ENCODE measurements around the gene BRD1.

The BRD1 gene

DNA sequence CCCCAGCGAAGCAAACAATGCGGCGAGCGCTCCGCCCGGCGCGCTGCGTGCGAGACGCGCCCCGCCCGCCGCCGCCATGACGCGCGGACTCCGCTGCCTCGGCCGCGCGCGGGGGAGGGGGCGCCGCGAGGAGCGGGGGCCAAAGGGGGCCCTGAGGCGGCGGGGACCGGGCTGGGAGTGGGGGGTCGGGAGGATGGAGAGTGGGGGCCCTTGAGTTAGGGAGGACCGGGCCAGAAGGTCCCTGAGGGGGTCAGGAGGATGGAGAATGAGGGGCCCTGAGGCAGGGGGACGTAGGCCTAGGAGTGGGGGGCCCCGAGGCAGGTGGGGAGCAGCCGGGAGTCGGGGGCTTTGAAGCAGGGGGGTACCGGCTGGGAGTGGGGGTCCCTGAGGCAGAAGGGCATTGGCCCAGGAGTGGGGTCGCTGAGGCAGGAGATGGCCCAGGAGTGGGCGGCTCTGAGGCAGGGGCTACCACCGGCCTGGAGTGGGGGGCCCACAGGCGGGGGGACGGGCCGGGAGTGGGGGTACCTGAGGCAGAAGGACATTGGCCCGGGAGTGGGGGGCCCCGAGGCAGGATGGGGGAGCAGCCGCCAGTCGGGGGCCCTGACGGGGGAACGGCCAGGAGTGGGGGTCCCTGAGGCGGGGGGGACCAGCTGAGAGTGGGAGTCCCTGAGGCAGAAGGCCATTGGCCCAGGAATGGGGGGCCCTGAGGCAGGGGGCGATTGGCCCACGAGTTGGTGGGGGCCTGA is at the start of gene BRD1:
Gene BRD1 (minus strand): TSS at position 21 of the 746 bp plus-strand sequence. CDS start 3,556 bp downstream, outside the sequence.
- peak in 38 of 42 donors; percentile 34 to 84 (median 67) for DNase-seq
- intact Hi-C loops (cut with DNase I): loop anchor here (2.0 kb wide), 1 partner anchor 25 kb away; the partner anchor contains the start of gene ZBED4

DNA sequence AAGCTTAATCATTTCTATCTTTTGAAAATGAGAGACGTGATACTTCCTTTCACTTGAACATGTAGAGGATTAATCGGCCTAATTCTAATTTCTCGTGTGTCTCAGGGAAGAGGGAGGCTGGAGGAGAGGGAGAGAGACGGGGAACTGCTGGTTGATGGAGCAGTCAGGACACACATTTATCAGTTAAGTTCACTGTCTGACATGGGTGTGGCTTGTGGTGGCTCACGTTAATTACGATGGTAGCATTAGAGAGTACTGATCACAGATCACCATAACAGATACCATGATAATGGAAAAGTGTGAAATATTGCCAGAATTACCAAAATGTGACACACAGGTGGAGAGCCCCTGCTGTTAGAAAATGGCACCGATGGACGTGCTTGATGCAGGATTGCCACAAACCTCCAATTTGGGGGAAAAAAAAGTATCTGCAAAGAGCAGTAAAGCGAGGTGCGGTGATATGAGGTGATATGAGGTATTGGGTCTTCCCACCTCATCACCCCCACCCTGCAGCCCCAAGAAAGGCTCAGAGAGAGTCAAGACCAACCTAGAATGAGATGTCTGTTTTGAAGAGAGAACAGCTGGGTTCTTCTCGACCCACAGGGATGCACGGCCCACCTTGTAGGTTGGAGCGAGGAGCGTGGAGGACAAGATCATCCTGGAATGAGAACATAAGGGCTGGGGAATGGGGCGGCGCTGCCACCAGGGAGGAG is 45.7 kb upstream of the BRD1 start:
- no peak for DNase-seq
- intact Hi-C loops (cut with DNase I): no loop called here

DNA sequence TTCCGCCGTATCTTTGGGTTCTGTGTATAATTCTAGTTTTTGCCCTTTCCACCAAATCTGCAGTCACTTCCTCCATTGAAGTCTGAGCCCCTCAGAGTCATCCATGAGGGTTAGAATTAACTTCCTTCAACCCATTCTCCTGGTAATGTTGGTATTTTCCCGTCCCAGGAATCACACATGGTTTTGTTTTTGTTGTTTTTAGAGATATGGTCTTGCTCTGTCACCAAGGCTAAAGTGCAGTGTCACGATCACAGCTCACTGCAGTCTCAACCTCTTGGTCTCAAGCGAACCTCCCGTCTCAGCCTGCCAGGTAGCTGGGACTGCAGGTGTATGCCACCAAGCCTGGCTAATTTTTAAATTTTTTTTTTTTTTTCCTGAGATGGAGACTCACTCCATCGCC is 44.7 kb upstream of the BRD1 start:
- intact Hi-C loops (cut with DNase I): no loop called here
- no peak for DNase-seq

DNA sequence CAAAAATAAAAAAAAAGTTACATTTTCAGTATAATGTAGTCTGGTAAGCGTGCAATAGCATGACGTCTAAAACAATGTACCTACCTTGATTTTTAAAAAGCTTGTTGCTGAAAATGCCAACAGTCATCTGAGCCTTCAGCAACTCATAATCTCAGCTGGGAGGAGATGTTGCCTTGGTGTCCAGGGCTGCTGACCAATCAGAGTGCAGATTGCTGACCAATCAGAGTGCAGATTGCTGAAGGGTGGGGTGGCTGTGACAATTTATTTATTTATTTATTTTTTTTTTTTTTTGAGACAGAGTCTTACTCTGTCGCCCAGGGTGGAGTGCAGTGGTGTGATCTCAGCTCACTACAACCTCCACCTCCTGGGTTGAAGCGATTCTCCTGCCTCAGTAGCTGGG is 43.8 kb upstream of the BRD1 start:
- peak in 1 of 42 donors; percentile 8 for DNase-seq
- intact Hi-C loops (cut with DNase I): no loop called here

DNA sequence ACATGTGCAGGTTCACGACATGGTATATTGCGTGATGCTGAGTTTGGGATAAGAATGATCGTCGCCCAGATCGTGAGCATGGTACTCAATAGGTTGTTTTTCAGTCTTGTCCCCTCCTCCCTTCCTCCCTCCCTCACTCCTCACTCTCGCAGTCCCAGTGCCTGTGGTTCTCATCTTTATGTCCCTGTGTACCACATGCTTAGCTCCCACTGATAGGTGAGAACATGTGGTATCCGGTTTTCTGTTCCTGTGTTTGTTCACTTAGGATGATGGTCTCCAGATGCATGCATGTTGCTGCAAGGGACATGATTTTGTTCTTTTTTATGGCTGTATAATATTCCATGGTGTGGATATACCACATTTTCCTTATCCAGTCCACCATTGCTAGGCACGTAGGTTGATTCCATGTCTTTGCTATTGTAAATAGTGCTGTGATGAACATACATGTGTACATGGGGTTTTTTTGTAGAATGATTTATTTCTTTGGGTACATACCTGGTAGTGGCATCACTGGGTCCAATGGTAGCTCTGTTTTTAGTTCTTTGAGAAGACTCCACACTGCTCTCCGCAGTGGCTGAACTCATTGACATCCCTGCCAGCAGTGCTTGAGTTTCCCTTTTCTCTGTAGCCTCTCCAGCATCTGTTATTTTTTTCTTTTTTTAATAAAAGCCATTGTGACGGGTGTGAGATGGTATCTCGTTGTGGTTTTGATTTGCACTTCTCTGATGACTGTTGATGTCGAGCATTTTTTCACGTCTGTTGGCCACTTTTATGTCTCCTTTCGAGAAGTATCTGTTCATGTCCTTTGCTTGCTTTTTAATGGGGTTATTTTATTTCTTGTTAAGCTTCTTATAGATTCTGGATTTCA is 42.4 kb upstream of the BRD1 start:
- intact Hi-C loops (cut with DNase I): loop anchor here (5.0 kb wide), 1 partner anchor 37 kb away; no protein-coding TSS in a partner anchor
- no peak for DNase-seq

DNA sequence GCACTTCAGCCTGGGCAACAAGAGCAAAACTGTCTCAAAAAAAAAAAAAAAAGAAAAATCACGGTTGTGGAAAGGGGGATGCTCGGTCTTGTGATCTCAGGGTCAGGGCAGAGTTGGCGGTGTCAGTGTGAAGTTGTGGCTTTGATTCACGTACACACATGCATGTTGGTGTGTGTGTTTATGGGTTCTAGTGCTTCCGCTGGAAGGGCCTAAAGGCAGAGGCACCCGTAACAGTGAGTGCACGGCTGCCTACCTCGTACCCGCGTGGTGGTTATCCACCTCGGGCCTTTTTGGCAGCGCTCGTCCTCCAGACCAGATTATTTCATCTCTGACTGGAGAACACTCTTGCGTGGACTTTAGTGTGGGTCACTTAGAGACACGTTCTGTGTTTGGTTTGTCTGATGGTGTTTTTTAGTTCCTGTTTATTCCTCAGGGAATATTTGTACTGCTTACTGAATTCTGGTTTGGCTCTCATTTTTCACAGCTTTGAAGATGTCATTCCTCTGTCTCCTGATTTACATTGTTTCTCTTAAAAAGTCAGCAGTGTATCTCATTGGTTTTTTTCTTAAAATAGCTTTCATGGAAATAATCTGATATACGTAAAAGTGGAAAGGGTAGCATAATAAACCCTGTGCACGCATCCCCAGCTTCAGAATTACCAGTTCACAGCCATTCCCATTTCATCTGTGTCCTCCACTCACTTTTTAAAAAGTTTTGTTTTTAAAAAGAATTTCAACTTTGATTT is 41.6 kb upstream of the BRD1 start:
- intact Hi-C loops (cut with DNase I): loop anchor here (5.0 kb wide), 1 partner anchor 38 kb away; no protein-coding TSS in a partner anchor
- peak in 2 of 42 donors; percentile 0 to 19 for DNase-seq

DNA sequence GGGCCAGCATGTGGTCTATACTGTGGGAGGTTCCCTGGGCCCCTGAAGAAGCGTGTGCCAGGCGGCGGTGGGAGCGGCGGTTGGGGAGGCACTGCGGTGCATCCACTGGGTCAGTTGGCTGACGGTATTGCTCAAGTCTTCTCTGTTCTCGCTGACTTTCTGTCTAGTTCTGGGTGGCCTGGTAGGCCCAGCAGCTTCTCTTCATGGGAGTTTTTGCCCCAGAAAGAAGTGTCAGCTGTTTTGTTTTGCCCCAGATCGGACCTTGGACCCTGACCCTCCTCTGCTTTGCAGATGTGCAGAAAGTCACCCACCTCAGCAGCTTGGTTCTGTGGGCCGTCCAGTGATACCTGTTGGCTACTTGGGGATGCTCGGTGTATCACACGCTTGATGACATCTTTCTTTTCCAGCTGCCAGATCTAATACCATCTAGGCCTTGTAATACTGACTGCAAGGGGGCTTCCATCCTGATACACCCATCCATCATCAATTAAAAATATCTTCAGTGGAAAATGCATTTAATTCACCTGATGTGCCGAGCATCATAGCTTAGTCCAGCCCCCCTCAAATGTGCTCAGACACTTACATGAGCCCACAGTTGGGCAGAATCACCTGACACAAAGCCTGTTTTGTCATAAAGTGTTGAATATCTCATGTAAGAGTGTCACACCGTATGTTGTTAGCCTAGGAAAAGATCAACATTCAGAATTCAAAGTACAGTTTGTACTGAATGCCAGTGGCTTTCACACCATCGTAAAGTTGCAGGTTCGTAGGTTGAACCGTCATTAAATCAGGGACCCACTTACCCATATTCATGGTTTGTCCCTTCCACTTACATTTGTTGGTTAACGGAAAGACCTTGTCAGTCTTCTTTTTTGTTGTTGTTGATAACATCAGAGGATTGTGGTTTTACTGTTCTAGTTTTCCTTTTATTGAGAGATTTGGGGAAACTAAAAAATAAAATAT is 39.9 kb upstream of the BRD1 start:
- DNase-seq: peak in 3 of 42 donors; percentile 0 to 22 (median 1)
- intact Hi-C loops (cut with DNase I): loop anchor here (5.0 kb wide), 1 partner anchor 40 kb away; no protein-coding TSS in a partner anchor

DNA sequence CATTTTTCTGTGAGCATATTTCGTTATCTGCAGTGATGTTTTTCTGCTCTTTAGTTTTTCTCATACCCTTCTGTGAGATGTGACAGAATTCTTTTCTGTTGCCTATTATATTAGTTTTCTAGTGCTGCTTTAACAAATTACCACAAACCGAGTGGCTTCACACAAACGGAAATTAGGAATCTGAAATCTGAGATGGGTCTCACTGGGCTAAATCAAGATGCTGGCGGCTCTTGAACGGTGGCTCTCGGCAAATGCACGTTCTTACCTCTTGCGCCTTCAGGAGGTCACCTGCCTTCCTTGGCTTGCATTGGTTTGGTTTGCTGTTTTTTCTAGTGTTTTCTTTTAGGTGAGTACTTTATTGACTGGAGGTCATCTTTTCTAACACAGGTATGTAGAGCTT is 39.0 kb upstream of the BRD1 start:
- peak in 2 of 42 donors; percentile 1 to 18 for DNase-seq

DNA sequence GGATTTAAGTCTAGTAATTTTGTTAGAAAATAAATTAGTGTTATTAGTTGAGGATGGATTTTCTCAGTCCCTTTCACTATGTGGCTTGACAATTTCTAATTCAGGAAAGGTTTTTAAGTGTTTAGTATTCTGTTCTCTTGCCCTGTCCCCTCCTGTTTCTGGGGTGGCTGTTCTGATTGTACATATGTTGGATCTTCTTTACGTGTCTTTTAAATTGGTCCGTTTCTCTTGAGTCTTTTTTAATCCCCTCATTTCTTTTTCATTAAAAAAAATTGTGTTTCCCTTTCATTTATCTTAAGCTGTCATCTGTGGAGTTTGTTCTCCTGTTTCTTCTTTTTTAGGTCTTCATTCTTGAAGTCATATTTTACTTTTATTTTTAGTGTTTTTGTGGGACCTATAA is 38.5 kb upstream of the BRD1 start:
- intact Hi-C loops (cut with DNase I): loop anchor here (5.0 kb wide), 1 partner anchor 41 kb away; no protein-coding TSS in a partner anchor
- no peak for DNase-seq

More for the DNA sequence above, 39.0 kb upstream of the BRD1 start:
- intact Hi-C loops (cut with DNase I): loop anchor here (5.0 kb wide), 1 partner anchor 41 kb away; no protein-coding TSS in a partner anchor

DNA sequence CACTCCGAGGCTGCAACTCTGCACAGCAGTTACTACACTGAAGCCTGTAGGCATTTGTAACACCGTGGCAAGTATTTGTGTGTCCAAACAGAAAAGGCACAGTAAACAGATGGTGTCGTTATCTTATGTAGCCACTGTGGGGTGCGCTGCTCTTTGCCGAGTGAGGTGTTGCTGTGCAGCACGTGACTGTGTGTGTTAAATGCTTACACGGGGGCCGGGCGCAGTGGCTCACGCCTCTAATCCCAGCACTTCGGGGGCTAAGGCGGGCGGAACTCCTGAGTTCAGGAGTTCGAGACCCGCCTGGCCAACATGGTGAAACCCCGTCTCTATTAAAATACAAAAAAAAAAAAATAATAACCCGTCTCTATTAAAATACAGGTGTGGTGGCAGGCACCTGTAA is 37.5 kb upstream of the BRD1 start:
- intact Hi-C loops (cut with DNase I): loop anchor here (5.0 kb wide), 1 partner anchor 42 kb away; no protein-coding TSS in a partner anchor
- peak in 3 of 42 donors; percentile 5 to 19 (median 12) for DNase-seq

DNA sequence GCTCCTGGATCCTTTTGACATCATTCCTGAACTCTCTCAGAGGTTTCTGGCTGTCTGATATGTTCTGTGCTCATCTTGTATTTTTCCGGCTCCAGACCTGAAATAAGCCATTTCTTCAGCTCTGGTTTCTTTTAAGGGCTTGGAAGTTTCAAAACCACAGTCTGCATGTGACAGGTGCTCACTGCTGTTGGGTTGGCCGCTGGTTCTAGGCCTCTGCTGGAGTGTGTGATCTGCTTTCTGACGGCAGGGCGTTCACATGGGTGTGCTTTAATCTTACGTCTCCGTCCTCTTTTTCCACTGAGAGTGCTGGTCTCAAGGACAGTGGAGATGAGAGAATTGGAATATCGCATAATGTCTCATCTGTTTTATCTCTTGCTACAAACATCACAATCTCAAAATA is 36.3 kb upstream of the BRD1 start:
- peak in 3 of 42 donors; percentile 2 to 4 (median 2) for DNase-seq
- intact Hi-C loops (cut with DNase I): no loop called here

DNA sequence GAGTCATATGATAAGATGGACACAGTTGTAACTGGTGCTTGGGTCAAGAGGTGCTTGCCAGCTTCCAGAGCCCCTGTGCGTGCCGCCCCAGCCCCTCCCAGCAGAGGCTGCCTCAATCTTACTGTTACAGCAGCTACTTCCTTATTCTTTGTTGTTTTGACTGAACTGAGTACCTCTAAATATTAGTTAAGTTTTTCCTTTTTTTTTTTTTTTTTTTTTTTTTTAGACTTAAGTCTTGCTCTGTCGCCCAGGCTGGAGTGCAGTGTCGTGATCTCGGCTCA is 34.8 kb upstream of the BRD1 start:
- peak in 1 of 42 donors; percentile 1 for DNase-seq
- intact Hi-C loops (cut with DNase I): no loop called here

DNA sequence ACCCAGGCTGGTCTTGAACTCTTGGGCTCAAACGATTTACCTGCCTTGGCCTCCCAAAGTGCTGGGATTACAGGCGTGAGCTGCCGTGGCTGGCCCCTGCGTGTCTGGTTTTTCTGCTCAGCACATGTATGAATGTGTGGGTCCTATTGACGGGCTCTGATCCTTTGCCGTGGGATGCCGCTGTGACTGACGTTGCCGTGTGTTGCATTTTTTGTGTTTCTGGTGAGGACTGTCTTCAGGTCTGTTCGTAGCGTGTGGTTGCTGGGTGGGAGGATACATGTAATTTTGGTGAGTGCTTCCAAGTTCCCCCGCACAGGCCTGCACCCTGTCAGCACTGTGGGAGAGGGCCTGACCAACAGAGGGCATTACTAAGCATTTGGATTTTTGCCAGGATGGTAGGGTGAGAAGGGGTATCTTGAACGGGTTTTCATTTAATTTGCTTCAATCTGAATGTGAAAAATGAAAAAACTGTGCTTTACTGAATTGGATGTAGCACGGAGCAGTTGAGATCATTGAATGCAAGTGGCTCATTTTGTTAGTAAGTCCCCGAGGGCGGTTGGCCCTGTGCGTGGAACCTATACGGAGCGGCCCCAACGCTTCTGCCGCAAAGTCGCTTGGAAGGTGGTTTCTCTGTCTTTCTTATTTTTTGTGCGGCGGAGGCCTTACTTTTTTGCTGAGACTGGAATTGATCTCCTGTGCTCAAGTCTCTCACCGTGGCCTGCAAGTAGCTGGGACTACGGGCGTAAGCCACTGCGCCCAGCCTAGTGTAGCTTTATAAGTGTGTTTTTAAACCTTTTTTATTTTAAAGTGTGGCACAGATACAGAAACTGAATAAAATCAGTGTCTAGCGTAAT is 34.2 kb upstream of the BRD1 start:
- intact Hi-C loops (cut with DNase I): no loop called here
- DNase-seq: peak in 2 of 42 donors; percentile 7 to 26

DNA sequence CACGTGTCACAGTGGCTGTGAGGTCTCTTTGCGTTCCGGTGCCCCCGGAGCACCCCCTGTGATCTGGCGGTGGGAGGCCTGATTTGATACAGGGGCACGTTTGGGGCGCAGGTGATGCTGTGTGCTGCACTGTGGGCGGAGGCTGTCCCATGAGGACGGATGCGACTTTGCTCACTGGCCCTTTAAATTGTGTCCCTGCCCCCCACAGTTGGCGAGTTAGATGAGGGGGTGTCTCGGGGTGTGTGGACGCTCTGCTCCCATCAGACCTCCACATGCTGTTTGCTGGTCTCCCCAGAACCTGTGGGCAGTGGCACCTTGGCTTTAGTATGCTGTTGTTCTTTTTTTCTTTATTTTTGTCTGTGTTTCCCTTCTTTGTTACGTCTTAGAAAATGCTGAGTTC is 31.2 kb upstream of the BRD1 start:
- DNase-seq: peak in 1 of 42 donors; percentile 14
- intact Hi-C loops (cut with DNase I): no loop called here

DNA sequence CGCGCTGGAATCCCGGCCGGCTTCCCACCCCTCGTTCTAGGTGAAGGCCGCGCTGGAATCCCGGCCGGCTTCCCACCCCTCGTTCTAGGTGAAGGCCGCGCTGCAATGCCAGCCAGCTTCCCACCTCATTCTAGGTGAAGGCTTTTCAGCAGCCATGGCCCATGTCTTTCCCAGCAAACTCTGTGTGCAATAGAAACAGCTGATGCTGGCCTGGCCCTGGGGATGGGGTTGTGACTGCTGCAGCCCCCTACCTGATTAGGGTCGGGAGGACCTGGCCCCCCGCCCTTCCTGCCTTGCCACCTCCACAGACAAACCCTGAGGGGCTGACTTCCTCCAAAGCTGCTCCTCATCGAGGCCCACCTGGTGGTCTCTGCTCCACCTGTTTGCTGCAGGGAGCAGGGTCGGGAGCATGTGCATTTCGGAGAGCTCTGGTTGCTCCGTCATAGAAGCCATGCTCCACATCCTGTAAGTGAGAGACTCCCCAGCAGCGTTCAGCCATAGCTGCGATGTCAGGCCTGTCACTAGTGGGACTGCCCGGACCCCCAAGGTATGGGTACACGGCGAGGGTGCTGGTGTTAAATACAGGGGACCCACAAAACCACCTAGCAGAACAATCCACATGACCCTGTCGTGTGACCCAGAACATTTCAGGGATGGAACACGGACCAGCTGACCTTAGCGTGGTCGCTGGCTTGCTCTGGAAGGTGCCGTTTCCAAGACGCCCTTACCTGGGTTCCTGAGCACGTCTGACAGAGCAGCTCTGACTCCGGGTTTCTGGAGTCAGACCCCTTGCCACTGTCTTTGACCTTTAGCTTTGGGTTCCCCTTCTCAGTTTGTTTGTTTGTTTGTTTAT is 29.3 kb upstream of the BRD1 start:
- DNase-seq: no peak
- intact Hi-C loops (cut with DNase I): no loop called here

DNA sequence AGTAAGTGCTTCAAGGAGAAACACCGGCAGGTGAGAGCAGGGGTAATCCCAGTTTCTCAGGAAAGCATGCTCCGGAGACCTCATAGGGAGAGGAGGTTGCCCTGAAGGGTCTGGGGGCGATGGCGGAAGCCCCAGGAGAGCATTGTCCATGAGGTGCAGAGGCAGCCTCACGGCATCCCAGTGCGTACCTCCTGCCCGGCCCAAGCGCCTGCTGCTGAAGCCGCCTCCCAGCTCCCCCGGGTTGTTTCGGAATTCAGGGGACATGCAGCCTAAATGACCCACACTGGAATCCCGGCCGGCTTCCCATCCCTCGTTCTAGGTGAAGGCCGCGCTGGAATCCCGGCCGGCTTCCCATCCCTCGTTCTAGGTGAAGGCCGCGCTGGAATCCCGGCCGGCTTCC is 28.7 kb upstream of the BRD1 start:
- intact Hi-C loops (cut with DNase I): no loop called here
- DNase-seq: peak in 1 of 42 donors; percentile 15

Measured in head of caudate nucleus (tissue), 42 donors.